DND-41 (cell line): Measurements from ENCODE around the gene CRACDL.

Source experiments
- CTCF ChIP-seq: IDR thresholded peaks from 2 replicates; pipeline ENCODE4 v1.5.1; 2012; ENCODE audit warnings: borderline replicate concordance, low read length, moderate library complexity, mild to moderate bottlenecking; ENCODE audit not compliant: poor library complexity, severe bottlenecking; ENCODE audit errors: extremely low read depth
- EZH2 ChIP-seq: IDR thresholded peaks from 3 replicates; pipeline ENCODE4 v1.6.1; 2012; ENCODE audit warnings: borderline replicate concordance, low read depth, mild to moderate bottlenecking, moderate library complexity, low read length, inconsistent platforms; ENCODE audit not compliant: severe bottlenecking

- TF ChIP-seq CTCF (no peak), EZH2 (no peak)
These were observed 141.9 kb downstream of the CRACDL start for GRCh38 chr2:98793897-98794830.
